ENCODE data around the gene NPLOC4.
"Not testable (repeated sequence)": the region's sequence is repeated elsewhere in the genome, so short reads cannot be mapped to it uniquely, and the experiment has no call there.

The NPLOC4 gene

GRCh38 chr17:81533339-81534141, 103.4 kb downstream of the NPLOC4 start:
- H3K79me2 ChIP-seq = no peaks in the 10 kb centered on the region
- no peak overlapping the region for H3K4me3 ChIP-seq (ENCODE audit: low read depth, low read length)
- H3K9ac ChIP-seq = no peak overlapping the region
- no peaks in the 10 kb centered on the region for H3K4me1 ChIP-seq
- H3K27me3 ChIP-seq (ENCODE audit: control insufficient read depth, insufficient read depth, low read length) = no peaks in the 10 kb centered on the region
- no peaks in the 10 kb centered on the region for H3K9me3 ChIP-seq (ENCODE audit: control insufficient read depth, low read length)
- H2AFZ ChIP-seq = no peak overlapping the region
- no peak for TF ChIP-seq CTCF (IDR thresholded peaks at IDR 0.05)
- no peak overlapping the region for H3K4me2 ChIP-seq (ENCODE audit: low read length)
- H3K27ac ChIP-seq = no peak overlapping the region
- H3K36me3 ChIP-seq (ENCODE audit: control insufficient read depth, insufficient read depth, low read length) = no peaks in the 10 kb centered on the region

DNA sequence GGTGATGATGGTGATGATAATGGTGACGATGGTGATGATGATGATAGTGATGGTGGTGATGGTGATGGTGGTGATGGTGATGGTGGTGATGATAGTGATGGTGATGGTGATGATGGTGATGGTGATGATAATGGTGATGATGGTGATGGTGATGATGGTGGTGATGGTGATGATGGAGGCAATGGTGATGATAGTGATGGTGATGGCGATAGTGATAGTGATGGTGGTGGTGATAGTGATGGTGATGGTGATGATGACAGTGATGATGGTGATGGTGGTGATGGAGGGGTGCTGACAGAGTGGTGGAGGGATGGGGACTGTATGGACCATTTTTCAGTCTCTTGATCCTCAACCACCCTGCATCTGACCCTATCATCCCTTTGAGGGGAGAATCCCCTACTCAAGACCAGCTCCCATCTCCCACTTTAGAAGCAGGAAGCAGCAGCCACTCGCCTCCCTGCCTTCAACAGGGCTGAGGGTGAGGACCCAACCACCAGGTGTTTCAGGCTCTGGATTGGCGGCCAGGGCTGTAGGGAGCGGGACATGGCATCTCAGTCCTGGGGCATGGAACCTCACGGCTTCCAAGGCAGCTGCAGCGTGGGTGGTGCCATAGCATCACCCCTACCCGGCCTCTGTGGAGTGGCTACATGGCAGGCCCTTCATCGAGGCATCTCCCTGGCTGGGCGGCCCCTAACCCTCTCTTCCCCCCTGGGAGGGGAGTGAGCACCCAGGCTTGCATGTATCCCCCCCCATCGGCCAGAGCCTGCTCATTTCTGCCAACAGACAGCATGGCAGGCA, 104.2 kb downstream of the NPLOC4 start:
- Histone ChIP-seq H3K27ac (no peak overlapping the region), H3K4me1 (no peaks in the 10 kb centered on the region), H3K4me3 (ENCODE audit: low read depth, low read length) (no peak overlapping the region), H3K36me3 (ENCODE audit: control insufficient read depth, insufficient read depth, low read length) (no peaks in the 10 kb centered on the region), H3K9me3 (ENCODE audit: control insufficient read depth, low read length) (no peaks in the 10 kb centered on the region), H3K9ac (no peak overlapping the region), H2AFZ (no peak overlapping the region), H3K4me2 (ENCODE audit: low read length) (no peak overlapping the region), H3K27me3 (ENCODE audit: control insufficient read depth, insufficient read depth, low read length) (no peaks in the 10 kb centered on the region), H3K79me2 (no peaks in the 10 kb centered on the region)
- TF ChIP-seq CTCF (IDR thresholded peaks at IDR 0.05) = no peak

- H3K79me2 ChIP-seq; H3K9ac ChIP-seq; H3K9me3 ChIP-seq (ENCODE audit: control insufficient read depth, low read length); H3K36me3 ChIP-seq (ENCODE audit: control insufficient read depth, insufficient read depth, low read length); H3K4me2 ChIP-seq (ENCODE audit: low read length); H3K4me3 ChIP-seq (ENCODE audit: low read depth, low read length); H3K27me3 ChIP-seq (ENCODE audit: control insufficient read depth, insufficient read depth, low read length); H2AFZ ChIP-seq; H3K27ac ChIP-seq; H3K4me1 ChIP-seq: not testable (repeated sequence)
These were observed 104.9 kb downstream of the NPLOC4 start for GRCh38 chr17:81531998-81532404.

DNA sequence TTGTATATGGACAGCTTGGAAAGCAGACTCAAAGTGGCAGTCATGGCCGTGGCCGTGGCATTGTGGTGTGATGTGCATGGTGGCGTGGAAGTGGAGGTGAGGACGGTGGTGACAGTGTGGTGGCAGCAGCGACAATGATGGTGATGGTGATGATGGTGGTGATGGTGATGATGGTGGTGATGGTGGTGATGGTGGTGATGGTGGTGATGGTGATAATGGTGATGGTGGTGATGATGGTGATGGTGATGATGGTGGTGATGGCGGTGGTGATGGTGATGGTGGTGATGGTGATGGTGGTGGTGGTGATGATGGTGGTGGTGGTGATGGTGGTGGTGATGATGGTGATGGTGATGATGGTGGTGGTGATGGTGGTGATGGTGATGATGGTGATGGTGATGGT, 105.9 kb downstream of the NPLOC4 start:
- not testable (repeated sequence) for H2AFZ ChIP-seq; H3K4me1 ChIP-seq; H3K27ac ChIP-seq; H3K36me3 ChIP-seq (ENCODE audit: control insufficient read depth, insufficient read depth, low read length); H3K9me3 ChIP-seq (ENCODE audit: control insufficient read depth, low read length); H3K9ac ChIP-seq; H3K4me3 ChIP-seq (ENCODE audit: low read depth, low read length); H3K79me2 ChIP-seq; H3K4me2 ChIP-seq (ENCODE audit: low read length); H3K27me3 ChIP-seq (ENCODE audit: control insufficient read depth, insufficient read depth, low read length)

- Histone ChIP-seq H3K27ac (no peak overlapping the region), H2AFZ (no peak overlapping the region), H3K4me1 (peaks cover 7% of the 10 kb centered on the region), H3K9ac (no peak overlapping the region), H3K79me2 (no peaks in the 10 kb centered on the region), H3K36me3 (ENCODE audit: control insufficient read depth, insufficient read depth, low read length) (no peaks in the 10 kb centered on the region), H3K9me3 (ENCODE audit: control insufficient read depth, low read length) (no peaks in the 10 kb centered on the region), H3K4me2 (ENCODE audit: low read length) (no peak overlapping the region), H3K4me3 (ENCODE audit: low read depth, low read length) (no peak overlapping the region), H3K27me3 (ENCODE audit: control insufficient read depth, insufficient read depth, low read length) (no peaks in the 10 kb centered on the region)
- TF ChIP-seq CTCF (IDR thresholded peaks at IDR 0.05) = no peak
These were observed 107.5 kb downstream of the NPLOC4 start for GRCh38 chr17:81529437-81529803.
